NCI-H2107 (cell line): ENCODE measurements around the gene EEIG2.
"Not testable (repeated sequence)": the region's sequence is repeated elsewhere in the genome, so short reads cannot be mapped to it uniquely, and the experiment has no call there.

Experiments
- DNase-seq: peaks from one replicate; lab custom pipeline; 2025; lab: John Stamatoyannopoulos, UW

Gene EEIG2

DNA sequence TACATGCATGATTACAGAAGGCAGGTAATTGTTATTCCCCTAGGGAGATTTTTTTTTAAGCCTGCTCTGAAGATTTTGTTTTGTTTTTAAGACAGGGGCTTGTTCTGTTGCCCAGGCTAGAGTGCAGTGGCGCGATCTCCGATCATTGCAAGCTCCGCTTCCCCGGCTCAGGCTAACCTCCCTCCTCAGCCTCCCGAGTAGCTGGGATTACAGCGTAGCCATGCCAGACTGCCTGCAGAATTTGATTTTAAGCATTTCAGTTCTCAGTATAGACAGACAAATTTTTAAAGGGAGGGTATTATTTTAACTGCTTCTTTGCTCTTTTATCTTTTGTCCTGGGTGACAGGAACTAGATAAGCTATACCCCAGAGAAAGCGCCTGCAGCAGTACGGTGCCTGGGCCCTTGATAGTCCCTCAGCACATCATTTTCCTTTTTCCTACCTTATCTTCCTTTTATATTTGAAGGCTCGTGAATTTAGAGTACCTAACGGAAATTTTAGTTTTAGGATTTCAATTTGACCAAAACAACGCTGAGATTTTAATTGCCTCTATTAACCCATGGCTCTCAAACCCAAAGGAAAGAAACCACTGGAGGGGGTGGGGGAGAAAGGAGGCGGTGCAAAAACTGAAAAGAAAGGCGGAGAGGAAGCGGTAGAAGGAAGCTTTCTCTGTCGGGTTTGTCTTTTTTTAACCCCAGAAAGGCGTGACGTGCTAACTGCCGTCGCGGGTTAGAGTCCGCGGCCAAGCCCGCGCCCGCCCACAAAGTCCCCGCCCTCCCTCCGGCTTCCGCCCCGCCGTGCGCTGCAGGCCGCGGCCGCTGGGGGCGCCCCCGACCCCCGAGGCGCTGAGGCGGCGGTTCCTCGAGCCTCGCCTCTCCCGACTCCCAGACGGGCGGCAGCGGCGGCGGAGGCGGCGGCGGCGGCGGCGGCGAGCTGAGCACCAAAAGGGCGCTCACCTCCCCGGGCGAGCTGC, at the start of gene EEIG2:
EEIG2 (plus strand) TSS at position 886 of the 972 bp plus-strand sequence. CDS start 329 bp downstream, outside the sequence.
- DNase-seq: peak; percentile 78

DNA sequence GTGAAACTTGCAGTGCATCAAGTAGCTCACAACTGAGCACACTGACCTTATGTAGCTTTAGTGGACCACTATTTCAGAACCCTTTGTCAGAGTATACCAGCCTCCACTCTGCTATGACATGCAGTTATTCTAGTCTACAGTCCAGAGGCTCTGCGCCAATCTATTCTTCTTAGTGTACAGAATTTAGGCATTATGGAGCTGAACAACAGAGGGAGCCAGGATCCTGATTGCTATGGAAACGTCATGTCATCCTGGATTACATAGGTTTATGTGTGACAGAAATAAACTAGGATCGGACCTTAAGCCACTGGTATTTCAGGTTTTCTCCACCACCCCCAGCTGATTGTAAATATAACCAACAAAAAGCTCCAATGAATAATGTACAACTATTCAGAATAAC, 48.1 kb upstream of the EEIG2 start:
- no peak for DNase-seq

DNA sequence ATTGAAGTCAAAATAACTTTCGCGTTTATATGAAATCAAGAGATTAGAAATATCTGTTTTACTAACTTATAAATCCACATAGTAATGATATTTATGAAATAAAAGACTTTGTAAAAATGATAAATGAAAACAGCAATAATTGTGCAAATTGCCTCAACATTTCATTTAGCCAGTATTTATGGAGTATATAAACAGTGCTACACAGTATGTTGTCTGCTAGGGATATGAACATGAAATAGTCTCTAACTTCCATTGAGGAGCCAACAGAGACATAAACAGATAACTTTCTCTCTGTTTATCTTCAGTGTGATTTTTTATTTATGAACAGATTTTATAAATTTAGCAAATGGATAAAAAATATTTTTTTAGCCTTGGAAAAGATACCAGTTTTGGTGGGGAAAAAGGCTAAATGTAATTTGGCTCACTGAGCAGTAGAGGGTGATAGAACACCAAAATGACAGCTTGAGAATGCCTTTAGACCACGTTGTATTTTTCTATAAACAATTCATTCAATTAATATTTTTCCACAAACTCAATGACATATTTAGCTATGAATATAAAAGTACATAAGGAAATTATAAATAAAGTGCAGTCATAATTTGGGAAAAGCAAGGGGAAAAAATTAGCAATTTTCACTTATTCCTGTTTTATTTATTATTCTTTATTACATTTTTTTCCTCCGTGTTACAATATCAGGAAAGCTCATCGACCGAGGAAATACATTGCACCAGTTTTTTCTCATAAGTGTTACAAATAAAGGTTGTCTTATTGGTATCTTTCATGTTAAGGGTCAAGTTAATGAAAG, 47.5 kb upstream of the EEIG2 start:
- DNase-seq: peak; percentile 36

DNA sequence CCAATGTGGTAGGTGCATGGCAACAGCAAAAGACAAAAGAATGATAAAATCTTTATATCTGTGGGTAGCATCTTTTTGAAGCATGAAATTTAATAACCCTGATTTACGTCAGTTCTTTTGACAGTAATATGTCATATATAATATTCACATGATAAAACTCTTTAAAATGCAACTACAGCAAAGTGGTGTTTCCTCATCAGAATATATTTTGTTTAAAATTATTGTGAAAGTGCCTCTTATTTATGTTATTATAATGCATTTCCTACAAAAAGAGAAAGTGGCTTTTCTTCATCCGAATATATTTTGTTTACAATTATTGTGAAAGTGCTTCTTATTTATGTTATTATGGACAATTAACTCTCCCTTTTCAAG, 46.9 kb upstream of the EEIG2 start:
- DNase-seq: no peak

DNA sequence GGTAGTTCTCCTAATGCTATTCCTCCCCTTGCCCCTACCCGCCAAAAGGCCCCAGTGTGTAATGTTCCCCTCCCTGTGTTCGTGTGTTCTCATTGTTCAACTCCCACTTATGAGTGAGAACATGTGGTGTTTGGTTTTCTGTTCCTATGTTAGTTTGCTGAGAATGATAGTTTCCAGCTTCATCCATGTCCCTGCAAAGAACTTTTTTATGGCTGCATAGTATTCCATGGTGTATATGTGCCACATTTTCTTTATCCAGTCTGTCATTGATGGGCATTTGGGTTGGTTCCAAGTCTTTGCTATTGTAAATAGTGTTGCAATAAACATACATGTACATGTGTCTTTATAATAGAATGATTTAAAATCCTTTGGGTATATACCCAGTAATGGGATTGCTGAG, 46.0 kb upstream of the EEIG2 start:
- not testable (repeated sequence) for DNase-seq

DNA sequence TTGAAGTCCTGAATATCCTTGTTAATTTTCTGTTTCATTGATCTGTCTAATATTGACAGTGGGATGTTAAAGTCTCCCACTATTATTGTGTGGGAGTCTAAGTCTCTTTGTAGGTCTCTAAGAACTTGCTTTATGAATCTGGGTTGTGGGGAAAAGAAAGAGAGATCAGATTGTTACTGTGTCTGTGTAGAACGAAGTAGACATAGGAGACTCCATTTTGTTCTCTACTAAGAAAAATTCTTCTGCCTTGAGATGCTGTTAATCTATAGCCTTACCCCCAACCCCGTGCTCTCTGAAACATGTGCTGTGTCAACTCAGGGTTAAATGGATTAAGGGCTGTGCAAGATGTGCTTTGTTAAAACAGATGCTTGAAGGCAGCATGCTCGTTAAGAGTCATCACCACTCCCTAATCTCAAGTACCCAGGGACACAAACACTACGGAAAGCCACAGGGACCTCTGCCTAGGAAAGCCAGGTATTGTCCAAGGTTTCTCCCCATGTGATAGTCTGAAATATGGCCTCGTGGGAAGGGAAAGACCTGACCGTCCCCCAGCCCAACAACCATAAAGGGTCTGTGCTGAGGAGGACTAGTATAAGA, 42.5 kb upstream of the EEIG2 start:
- not testable (repeated sequence) for DNase-seq

DNA sequence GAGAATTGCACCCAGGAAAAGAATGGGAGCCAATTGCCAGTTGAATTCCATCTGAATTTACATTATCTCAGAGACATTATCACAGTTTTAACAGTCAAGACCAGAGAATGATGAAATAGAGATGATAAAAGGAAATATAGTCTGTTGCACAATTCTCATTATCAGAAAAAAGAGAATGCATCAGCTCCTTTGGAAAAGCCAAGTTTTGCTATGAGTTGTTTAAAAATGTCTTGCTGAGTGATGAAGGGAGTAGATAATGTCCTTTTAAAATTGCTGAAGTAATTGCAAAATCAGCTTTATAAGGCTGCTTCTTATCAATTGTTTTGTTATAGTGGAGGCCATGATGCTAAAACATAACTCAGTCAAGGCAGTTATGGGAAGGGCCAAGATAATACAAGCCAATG, 37.9 kb upstream of the EEIG2 start:
- no peak for DNase-seq

DNA sequence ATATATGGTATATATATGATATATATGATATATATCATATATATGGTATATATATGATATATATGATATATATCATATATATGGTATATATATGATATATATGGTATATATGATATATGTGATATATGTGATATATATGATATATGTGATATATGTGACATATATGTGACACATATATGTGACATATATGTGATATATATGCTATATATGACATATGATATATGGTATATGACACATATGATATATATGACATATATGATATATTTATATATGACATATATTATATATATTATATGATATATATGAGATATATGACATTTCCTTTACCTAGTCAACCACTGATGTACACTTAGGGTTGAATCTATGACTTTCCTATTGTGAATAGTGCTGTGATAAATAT, 36.1 kb upstream of the EEIG2 start:
- DNase-seq: no peak

DNA sequence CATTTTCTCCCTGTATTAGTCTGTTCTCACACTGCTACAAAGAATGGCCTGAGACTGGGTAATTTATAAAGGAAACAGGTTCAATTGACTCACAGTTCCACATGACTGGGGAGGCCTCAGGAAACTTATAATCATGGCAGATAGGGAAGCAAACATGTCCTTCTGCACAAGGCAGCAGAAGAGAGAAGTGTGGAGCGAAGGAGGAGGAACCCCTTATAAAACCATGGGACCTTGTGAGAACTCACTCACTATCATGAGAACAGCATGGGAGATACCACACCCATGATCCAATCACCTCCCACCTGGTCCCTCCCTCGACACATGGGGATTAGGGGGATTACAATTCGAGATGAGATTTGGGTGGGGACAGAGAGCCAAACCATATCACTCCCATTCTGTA, 35.2 kb upstream of the EEIG2 start:
- DNase-seq: no peak

DNA sequence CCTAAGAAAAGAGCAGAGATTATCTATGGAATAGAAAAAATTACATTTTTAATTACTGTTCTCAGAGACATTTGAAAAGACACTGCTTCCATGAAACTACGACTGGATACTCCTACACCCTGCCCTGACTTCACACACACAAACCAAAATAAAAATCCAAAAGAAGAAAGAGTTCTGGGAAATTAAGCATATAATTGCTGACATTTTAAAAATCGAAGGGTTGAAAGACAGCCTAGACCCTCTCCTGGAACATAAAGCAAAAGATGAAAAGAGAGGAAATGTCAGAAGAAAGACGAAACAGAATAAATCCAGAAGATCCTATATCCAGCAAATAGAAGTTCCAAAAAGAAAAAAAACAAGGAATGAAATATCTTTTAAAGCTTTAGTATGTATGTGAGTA, 32.8 kb upstream of the EEIG2 start:
- no peak for DNase-seq

DNA sequence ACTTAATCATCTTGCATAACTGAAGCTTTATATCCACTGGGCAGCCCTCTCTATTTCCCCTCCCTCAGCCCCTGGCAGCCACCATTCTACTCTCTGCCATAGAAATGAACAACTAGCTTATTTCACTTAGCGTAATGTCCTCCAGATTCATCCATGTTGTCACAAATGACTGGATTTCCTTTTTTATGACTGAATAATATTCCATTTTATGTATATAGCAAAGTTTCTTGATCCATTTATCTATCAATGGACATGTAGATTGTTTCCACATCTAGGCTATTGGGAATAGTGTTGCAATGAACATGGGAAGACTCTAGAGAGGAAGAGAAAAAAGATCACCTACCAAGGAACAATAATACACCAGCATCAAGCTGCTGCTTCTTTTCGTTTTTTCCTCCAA, 32.1 kb upstream of the EEIG2 start:
- DNase-seq: no peak

DNA sequence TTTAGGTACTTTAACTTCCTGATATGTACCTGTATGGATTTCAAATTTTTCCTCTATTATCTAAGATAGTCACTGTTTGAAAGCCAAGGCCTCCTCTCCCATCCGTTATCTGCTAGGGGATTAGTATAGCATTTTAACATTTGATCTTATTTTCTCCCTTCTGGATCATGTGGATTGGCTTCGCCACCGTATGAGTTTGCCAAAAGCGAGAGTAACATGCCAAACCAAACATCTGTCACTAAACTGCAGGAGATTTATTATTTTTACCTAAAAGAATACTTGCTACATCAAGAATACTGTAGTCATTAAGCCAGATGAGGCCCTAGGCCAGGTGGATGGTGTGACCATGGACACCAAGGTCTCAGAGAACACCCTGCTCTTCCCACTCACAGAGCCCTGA, 28.5 kb upstream of the EEIG2 start:
- DNase-seq: no peak

DNA sequence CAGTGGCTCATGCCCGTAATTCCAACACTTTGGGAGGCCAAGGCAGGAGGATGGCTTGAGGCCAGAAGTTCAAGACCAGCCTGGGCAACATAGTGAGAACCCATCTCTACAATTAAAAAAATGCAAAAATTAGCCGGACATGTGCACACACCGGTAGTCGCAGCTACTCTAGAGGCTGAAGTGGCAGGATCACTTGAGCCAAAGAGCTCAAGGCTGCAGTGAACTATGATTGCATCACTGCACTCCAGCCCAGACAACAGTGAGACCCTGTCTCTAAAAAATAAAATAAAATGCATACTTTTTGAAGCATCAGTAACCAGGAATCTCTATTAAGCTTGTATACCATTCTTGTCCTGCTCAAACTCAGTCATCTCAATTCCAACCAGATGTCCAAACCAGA, 27.2 kb upstream of the EEIG2 start:
- DNase-seq: no peak

DNA sequence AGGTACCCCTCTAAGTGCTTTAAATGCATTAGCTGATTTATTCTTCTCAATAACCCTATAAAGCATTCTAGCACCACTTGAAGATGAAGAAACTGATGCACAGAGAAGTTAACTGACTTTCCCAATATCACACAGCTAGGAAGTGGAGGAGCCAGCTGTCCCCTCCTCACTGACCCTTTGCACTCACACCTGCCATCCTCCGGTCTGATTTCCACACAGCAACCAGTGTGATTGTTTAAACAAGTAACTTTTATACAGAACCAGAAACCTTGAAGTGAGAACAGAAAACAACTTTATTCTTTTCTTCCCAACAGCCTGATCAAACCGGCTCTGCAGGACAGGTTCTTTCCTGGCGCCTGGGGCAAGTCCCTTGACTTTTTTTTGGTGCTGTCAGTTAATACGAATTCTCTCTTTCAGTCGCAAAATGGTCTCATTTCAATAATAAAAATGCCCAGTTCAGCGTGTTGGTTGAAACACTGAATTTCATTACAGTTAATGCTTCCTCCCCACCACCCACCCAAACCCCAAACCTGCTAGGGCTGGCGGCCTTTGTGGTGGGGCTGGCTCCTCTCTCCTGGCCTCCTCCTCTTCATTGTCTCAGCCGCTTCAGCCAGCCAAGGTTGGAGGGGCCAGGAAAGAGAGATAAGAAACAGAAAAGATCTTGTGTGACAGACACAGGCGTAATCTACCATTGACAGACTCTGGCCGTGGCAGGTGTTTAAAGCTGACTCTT, 26.4 kb upstream of the EEIG2 start:
- DNase-seq: no peak

DNA sequence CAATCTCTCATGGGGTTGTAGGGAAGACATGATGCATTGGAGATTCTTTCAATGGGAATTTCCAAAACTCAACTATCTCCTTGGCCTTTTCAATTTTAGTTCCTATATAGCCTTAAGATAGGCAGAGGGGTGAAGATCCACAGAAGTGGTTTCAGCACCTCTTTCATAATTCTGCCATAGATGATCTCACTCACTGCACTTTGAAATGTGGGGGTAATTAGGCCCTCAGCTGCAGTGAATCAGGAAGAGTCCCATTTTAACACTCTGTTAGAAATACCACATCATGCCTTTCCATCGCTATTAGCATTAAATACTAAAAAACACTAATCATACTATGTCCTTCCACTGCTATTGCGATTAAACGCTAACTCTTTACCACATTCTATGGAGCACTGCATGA, 25.1 kb upstream of the EEIG2 start:
- DNase-seq: no peak

DNA sequence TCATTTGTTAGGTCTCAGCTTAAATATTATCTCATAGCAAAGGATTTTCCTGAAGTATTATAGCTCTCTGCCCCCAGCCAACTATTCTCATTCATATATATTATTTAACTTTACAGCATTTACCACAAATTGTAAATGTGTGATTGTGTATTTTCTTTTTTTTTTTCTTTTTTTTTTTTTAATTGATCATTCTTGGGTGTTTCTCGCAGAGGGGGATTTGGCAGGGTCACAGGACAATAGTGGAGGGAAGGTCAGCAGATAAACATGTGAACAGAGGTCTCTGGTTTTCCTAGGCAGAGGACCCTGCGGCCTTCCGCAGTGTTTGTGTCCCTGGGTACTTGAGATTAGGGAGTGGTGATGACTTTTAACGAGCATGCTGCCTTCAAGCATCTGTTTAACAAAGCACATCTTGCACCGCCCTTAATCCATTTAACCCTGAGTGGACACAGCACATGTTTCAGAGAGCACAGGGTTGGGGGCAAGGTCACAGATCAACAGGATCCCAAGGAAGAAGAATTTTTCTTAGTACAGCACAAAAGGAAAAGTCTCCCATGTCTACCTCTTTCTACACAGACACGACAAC, 24.5 kb upstream of the EEIG2 start:
- not testable (repeated sequence) for DNase-seq

DNA sequence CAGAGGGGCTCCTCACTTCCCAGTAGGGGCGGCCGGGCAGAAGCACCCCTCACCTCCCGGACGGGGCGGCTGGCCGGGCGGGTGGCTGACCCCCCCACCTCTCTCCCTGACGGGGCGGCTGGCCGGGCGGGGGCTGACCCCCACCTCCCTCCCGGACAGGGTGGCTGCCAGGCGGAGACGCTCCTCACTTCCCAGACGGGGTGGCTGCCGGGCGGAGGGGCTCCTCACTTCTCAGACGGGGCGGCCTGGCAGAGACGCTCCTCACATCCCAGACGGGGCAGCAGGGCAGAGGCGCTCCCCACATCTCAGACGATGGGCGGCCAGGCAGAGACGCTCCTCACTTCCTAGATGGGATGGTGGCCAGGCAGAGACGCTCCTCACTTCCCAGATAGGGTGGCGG, 23.9 kb upstream of the EEIG2 start:
- not testable (repeated sequence) for DNase-seq

DNA sequence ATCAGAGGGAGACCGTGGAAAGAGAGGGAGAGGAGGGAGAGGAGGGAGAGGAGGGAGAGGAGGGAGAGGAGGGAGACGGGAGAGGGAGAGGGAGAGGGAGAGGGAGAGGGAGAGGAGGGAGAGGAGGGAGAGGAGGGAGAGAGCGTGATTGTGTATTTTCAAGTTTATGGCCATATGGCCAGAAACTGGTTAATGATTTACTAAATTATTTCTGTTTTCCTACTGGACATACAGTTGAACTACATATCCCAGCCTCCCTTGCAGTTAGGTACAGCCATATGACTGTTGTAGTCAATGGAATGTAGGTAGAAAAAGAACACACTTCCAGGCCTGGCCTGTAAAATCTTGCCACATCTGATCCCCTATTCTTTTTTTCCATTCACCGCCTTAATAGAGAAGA, 23.1 kb upstream of the EEIG2 start:
- not testable (repeated sequence) for DNase-seq

DNA sequence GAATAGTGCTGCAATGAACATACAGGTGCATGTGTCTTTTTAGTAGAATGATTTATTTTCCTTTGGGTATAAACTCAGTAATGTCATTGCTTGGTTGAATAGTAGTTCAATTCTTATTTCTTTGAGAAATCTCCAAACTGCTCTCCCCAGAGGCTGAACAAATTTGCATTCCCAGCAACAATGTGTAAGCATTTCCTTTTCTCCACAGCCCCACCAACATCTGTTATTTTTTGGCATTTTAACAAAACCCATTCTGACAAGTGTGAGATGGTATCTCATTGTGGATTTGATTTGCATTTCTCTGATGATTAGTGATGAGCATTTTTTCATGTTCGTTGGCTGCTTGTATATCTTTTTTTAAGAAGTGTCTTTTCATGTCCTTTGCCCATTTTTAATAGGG, 21.9 kb upstream of the EEIG2 start:
- DNase-seq: no peak

DNA sequence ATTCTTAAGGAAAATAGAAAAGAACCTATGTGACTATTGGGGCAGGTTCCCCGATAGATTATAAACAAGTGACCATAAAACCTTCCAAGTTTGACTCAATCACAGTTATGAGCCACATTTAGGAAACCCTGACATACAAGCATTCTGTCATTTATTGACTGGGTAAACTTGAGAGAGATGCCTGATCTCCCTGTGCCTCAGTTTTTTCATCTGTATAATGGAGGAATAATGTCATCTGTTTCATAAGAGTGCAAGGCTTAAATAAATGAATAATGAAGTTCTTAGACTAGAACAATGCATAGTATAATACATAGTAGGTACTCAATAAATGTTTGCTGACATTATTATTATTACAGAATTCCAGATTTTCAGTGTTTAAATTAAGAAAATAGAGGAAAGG, 18.9 kb upstream of the EEIG2 start:
- DNase-seq: no peak

DNA sequence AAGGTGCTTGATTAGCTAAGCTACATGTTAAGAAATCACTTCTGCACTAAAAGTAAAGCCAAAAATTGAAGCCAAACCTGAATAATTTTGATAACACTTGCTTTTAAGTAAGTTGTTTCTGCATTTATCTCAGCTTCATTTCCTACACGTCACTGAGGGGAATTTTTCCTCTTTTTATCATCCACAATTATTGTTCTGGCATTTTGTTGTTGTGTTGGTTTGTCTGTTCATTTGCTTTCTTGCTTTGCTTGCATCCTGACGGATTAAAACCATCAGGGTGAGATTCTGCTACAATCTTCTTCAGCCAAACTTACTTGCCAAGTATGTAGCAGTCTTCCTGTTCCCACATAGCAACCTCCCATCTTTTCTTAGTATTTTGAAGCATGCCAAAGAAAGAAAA, 18.0 kb upstream of the EEIG2 start:
- DNase-seq: no peak

DNA sequence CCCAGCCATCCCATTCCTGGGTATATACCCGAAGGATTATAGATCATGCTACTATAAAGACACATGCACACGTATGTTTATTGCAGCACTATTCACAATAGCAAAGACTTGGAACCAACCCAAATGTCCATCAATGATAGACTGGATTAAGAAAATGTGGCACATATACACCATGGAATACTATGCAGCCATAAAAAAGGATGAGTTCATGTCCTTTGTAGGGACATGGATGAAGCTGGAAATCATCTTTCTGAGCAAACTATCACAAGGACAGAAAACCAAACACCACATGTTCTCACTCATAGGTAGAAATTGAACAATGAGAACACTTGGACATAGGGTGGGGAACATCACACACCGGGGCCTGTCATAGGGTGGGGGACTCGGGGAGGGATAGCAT, 12.4 kb upstream of the EEIG2 start:
- DNase-seq: not testable (repeated sequence)
